Uterus (tissue), 4 donors: ENCODE measurements around the gene ZCCHC14. TPM values are rescaled to one million over a fixed set of nuclear protein-coding genes. Genes with fewer than 3 reads are reported as not detected.
"Not testable (repeated sequence)": the region's sequence is repeated elsewhere in the genome, so short reads cannot be mapped to it uniquely, and the experiment has no call there.

Source experiments
- DNase-seq, 2 donors: peaks; one replicate each; pipeline ENCODE4 v3.0.0-alpha.2; 2019 to 2020
- H3K27ac ChIP-seq, 2 donors: fragments of 200-600 bp; sonication (generic); 1 replicate in 1 of 2; 2 replicates in 1 of 2; pipeline ENCODE4 v1.5.1; 2016 to 2018
- H3K27me3 ChIP-seq, 2 donors: fragments of 200-600 bp; sonication (generic); one replicate each; pipeline ENCODE4 v1.5.1; 2018 to 2019; ENCODE audit warnings: control low read depth in 1 of 2
- H3K36me3 ChIP-seq, 2 donors: fragments of 200-600 bp; sonication (generic); one replicate each; pipeline ENCODE4 v1.5.1; 2019; ENCODE audit warnings: control low read depth in 1 of 2
- H3K4me1 ChIP-seq, 2 donors: fragments of 200-600 bp; sonication (generic); one replicate each; pipeline ENCODE4 v1.5.1; 2018 to 2019; ENCODE audit warnings: control low read depth in 1 of 2
- H3K4me3 ChIP-seq, 2 donors: fragments of 200-600 bp; sonication (generic); 1 replicate in 1 of 2; 2 replicates in 1 of 2; pipeline ENCODE4 v1.5.1; 2018 to 2019; ENCODE audit warnings: mild to moderate bottlenecking in 1 of 2
- H3K9me3 ChIP-seq, 2 donors: fragments of 200-600 bp; sonication (generic); one replicate each; pipeline ENCODE4 v1.5.1; 2019; ENCODE audit warnings: control low read depth in 1 of 2
- POLR2A ChIP-seq, 2 donors: fragments of 450-650 bp; IDR thresholded peaks; one replicate each; pipeline ENCODE4 v1.6.1; 2016; ENCODE audit warnings: antibody characterized with exemption in 2 of 2, mild to moderate bottlenecking in 1 of 2, moderate library complexity in 1 of 2
- intact Hi-C: fragments of 100-400 bp; cut with DNase I; formaldehyde crosslinking; loops from one replicate; pipeline ENCODE4 v1.15.1; 2023; ENCODE audit warnings: low total_unique reads
- total RNA-seq, 4 donors: library from RNA; depleted of rRNA in 3 of 4; stranded (reverse); fragments of >200 nt in 3 of 4; gene quantifications; one replicate each; pipeline versions ENCODE4 v1.1.0 to v1.2.4, GENCODE V29; 2014 to 2023
- TF ChIP-seq, protein P1 (sequence below), 4 experiments: fragments of 200-600 bp in 2 of 4; fragments of 450-650 bp in 2 of 4; sonication (generic) in 2 of 4; IDR thresholded peaks; one replicate each; pipeline ENCODE4 v1.5.1; 2016 to 2019; ENCODE audit warnings: antibody characterized with exemption in 4 of 4, mild to moderate bottlenecking in 2 of 4, moderate library complexity in 1 of 4
- donor health status: DM: yes; HTN: yes; CAD: no.

Gene ZCCHC14
- total RNA-seq, 4 donors from 2014 or later = 9.2 to 33.0 (median 20.6) TPM

DNA sequence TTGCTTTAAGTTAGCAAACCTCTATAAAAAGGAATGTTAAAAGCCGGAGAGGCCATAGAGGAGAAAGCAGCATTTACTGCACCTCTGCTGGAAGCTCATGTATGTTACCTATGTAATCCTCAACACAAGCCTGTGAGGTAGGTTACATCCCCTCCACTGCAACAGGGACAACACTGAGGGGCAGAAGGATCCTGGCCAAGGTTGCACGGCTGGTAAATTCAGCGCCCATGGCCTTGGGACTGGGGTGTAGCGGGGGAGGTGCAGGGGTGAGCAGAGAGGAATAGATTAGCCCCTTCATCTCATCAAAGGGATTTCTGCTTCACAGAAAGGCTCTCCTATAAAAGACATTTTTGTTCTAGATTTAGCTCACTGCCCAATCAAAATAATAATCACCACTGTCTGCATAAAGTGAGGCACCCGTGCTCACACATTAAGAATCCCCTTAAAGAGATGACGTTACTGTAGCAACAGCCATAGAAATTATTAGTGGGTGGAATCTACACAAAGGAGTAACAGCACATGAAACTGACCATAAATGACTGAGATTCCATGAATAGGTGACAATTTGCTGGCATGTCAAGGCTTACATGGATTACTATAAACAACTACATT lies 3.3 kb downstream of the ZCCHC14 start:
- intact Hi-C loops = no loop called here
- H3K4me3 ChIP-seq = no peak overlapping the region
- no peaks in the 10 kb centered on the region for H3K27me3 ChIP-seq
- no peaks in the 10 kb centered on the region for H3K36me3 ChIP-seq
- DNase-seq = no peak
- peaks cover 0 to 12% of the 10 kb centered on the region in 2 donors for H3K4me1 ChIP-seq
- TF ChIP-seq POLR2A (IDR thresholded peaks at IDR 0.05) = no peak
- TF ChIP-seq, protein P1, sequence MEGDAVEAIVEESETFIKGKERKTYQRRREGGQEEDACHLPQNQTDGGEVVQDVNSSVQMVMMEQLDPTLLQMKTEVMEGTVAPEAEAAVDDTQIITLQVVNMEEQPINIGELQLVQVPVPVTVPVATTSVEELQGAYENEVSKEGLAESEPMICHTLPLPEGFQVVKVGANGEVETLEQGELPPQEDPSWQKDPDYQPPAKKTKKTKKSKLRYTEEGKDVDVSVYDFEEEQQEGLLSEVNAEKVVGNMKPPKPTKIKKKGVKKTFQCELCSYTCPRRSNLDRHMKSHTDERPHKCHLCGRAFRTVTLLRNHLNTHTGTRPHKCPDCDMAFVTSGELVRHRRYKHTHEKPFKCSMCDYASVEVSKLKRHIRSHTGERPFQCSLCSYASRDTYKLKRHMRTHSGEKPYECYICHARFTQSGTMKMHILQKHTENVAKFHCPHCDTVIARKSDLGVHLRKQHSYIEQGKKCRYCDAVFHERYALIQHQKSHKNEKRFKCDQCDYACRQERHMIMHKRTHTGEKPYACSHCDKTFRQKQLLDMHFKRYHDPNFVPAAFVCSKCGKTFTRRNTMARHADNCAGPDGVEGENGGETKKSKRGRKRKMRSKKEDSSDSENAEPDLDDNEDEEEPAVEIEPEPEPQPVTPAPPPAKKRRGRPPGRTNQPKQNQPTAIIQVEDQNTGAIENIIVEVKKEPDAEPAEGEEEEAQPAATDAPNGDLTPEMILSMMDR (IDR thresholded peaks at IDR 0.05) = no peak
- no peaks in the 10 kb centered on the region for H3K9me3 ChIP-seq
- peak overlapping the region in 1 of 2 donors; percentile 24 for H3K27ac ChIP-seq

DNA sequence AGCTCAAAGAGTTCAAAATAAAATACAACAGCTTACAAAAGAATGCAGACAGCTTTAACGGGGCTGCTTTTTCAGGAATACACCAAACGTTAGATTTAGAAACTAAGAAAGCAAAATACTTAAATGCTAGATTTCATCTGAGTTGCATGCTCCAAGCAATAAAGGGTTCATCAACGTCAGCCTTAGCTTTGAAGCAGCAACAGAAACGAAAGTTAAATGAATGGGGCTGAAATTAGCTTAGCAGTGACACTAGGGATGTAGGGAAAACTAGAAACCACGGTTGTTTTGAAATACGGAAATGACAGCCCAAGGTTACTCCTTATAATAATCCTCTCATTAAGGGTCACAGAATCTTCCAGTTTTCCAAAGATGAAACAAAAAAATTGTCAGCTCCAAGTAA lies 3.9 kb downstream of the ZCCHC14 start:
- H3K36me3 ChIP-seq, H3K9me3 ChIP-seq, H3K4me3 ChIP-seq, intact Hi-C loops, H3K27me3 ChIP-seq, DNase-seq: not testable (repeated sequence)
- Histone ChIP-seq H3K4me1 (peaks cover 0 to 12% of the 10 kb centered on the region in 2 donors), H3K27ac (peak overlapping the region in 1 of 2 donors; percentile 2)

DNA sequence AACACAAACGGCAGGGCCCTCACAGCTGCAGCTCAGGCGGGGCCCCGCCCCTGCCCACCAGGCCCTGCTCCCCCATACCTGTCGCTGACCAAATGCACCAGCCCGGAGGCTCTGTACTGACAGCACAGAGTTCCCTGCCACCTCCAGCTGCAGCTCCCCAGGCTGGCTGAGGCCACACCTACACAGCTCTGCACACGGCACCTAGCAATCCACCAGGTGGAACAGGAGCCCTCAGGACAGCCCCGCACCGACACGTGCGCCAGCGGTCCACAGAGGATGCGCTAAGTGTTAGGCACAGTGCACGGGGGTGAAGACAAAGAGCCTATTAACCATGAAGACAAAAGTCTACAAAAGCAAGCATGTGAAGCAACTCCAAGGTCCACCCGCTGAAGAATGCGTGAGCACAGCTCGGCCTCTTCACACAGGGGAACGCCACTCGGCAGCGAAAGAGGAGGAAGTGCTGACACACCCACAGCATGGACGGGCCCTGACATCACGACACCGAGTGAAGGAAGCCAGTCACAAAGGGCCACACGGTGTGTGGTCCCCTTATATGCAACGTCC lies 5.4 kb downstream of the ZCCHC14 start:
- H3K27me3 ChIP-seq = no peaks in the 10 kb centered on the region
- intact Hi-C loops = no loop called here
- DNase-seq = no peak
- TF ChIP-seq, protein P1 (IDR thresholded peaks at IDR 0.05) = no peak
- no peak for TF ChIP-seq POLR2A (IDR thresholded peaks at IDR 0.05)
- H3K9me3 ChIP-seq = no peaks in the 10 kb centered on the region
- H3K36me3 ChIP-seq = no peaks in the 10 kb centered on the region
- no peak overlapping the region for H3K4me3 ChIP-seq
- peaks cover 0 to 8% of the 10 kb centered on the region in 2 donors for H3K4me1 ChIP-seq
- H3K27ac ChIP-seq = peak overlapping the region in 1 of 2 donors; percentile 17

DNA sequence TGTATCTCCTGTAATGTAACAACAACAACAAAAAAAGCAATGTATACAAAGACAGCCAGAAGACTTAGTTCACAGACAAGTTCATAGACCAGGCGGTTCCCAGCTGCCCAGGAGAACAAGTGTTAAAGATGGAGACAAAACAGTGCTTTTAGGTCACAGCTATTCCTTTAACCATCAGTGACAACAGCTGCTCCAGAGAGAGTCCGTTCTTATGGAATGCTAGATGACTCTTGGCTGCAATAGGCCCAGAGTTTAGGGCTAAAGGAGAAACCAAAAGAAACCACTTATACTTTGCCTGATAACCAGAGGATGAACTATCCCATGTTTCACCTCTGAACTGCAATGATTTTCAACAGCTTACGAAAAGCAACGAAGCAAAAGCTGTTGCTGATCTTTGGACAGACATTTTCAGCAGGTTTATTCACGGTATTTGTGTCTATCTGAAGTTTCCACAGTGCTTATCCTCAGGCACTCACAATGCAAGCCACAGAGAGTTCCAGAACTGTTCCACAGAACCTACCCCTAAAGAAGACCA lies 6.0 kb downstream of the ZCCHC14 start:
- peaks cover 0 to 8% of the 10 kb centered on the region in 2 donors for H3K4me1 ChIP-seq
- peak overlapping the region in 1 of 2 donors; percentile 17 for H3K27ac ChIP-seq
- intact Hi-C loops = no loop called here
- H3K36me3 ChIP-seq = no peaks in the 10 kb centered on the region
- no peaks in the 10 kb centered on the region for H3K27me3 ChIP-seq
- no peak overlapping the region for H3K4me3 ChIP-seq
- H3K9me3 ChIP-seq = no peaks in the 10 kb centered on the region
- TF ChIP-seq POLR2A (IDR thresholded peaks at IDR 0.05) = no peak
- TF ChIP-seq, protein P1 (IDR thresholded peaks at IDR 0.05) = no peak
- no peak for DNase-seq

DNA sequence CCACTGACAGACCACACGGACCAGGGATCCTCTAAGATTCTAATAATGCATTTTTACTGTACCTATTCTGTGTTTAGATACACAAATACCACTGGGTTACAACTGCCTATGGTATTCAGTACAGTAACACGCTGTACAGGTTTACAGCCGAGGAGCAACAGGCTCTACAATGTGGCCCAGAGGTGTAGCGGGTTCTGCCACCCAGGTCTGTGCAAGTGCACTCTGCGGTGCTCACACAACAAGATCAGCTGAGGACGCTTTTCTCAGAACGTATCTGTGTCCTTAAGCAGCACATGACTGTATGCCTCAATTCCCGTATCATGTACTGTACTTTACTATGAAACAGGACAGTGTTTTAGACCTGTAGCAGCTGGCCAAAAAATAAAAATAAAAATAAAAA lies 6.5 kb downstream of the ZCCHC14 start:
- peak overlapping the region in 1 of 2 donors; percentile 17 for H3K27ac ChIP-seq
- intact Hi-C loops = no loop called here
- H3K4me3 ChIP-seq = no peak overlapping the region
- peaks cover 0 to 5% of the 10 kb centered on the region in 2 donors for H3K4me1 ChIP-seq
- H3K27me3 ChIP-seq = no peaks in the 10 kb centered on the region
- no peak for DNase-seq
- no peaks in the 10 kb centered on the region for H3K9me3 ChIP-seq
- TF ChIP-seq, protein P1 (IDR thresholded peaks at IDR 0.05) = no peak
- TF ChIP-seq POLR2A (IDR thresholded peaks at IDR 0.05) = no peak
- no peaks in the 10 kb centered on the region for H3K36me3 ChIP-seq

DNA sequence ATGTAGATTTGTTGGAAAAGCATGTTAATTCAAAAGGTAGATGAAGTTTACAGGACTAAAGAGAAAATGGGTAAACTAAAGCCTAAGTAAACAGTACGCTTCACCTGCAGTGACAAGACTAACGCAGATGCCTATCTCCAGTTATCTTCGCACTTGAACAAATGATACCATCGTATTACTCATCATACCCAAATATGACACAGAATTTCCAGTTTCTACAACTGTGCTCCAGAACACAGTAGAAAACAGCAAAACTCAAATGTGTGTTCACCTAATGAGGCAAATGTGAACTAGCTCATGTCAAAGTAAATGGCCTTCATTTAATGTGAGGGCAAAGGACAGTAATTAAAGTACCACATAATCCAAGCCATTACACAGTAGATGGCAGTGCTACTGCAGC lies 7.0 kb downstream of the ZCCHC14 start:
- intact Hi-C loops, H3K36me3 ChIP-seq, H3K9me3 ChIP-seq, H3K4me1 ChIP-seq, DNase-seq, H3K4me3 ChIP-seq, H3K27me3 ChIP-seq: not testable (repeated sequence)
- H3K27ac ChIP-seq = peak overlapping the region in 1 of 2 donors; percentile 37
